OCI-LY7 (cell line): ENCODE results near the gene WDFY2.

Experiments used
- EZH2phosphoT487 ChIP-seq: fragments of 200-600 bp; sonication (generic); IDR thresholded peaks from 2 replicates; pipeline ENCODE4 v1.6.1; 2018; ENCODE audit warnings: low read depth, borderline replicate concordance, mild to moderate bottlenecking, mixed run types, antibody characterized with exemption, low read length, moderate library complexity, mixed read lengths
- TF ChIP-seq, protein P1 (sequence below): fragments of 200-600 bp; sonication (generic); conservative IDR thresholded peaks from 2 replicates; pipeline ENCODE4 v1.5.1; 2014; ENCODE audit warnings: mild to moderate bottlenecking, antibody characterized with exemption, low read length, moderate library complexity, mixed read lengths

DNA sequence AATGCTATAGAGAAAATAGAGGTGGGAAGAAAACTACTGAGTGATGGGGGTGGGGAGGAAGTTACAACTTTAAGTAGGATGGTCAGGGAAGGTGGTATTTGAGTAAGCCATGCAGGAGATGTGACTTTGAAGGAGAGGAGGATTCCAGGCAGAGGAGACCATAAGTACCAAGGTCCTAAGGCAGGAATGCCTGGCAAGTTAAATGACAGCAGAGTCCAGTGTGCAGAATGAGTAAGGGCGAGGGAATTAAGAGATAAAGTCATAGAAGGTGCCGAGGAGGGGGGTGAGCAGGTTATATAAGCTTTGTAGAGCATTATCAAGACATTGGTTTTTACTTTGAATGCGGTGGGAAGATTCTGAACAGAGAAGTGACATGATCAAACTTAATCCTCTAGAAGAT is 43.2 kb upstream of the WDFY2 start:
- TF ChIP-seq, protein P1, sequence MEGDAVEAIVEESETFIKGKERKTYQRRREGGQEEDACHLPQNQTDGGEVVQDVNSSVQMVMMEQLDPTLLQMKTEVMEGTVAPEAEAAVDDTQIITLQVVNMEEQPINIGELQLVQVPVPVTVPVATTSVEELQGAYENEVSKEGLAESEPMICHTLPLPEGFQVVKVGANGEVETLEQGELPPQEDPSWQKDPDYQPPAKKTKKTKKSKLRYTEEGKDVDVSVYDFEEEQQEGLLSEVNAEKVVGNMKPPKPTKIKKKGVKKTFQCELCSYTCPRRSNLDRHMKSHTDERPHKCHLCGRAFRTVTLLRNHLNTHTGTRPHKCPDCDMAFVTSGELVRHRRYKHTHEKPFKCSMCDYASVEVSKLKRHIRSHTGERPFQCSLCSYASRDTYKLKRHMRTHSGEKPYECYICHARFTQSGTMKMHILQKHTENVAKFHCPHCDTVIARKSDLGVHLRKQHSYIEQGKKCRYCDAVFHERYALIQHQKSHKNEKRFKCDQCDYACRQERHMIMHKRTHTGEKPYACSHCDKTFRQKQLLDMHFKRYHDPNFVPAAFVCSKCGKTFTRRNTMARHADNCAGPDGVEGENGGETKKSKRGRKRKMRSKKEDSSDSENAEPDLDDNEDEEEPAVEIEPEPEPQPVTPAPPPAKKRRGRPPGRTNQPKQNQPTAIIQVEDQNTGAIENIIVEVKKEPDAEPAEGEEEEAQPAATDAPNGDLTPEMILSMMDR = no peak
- TF ChIP-seq EZH2phosphoT487 = no peak
